HG02798 (cell line): ENCODE data around the gene FOXF2.
"Not testable (repeated sequence)": the region's sequence is repeated elsewhere in the genome, so short reads cannot be mapped to it uniquely, and the experiment has no call there.

Source experiments
- ATAC-seq: cut with Tn5 transposase; IDR thresholded peaks from one replicate; pipeline ENCODE4 v1.9.1; 2021; ENCODE audit warnings: mild to moderate bottlenecking; ENCODE audit not compliant: unreplicated experiment, poor library complexity

FOXF2 gene

GRCh38 chr6:1389369-1390132, at the start of gene FOXF2:
Gene FOXF2 (plus strand): TSS chr6:1389576. CDS start chr6:1389948, 372 bp downstream.
- ATAC-seq, result no peak

GRCh38 chr6:1346101-1346500, 43.3 kb upstream of the FOXF2 start:
- no peak for ATAC-seq

- no peak for ATAC-seq
Measured at GRCh38 chr6:1346558-1347091, 42.8 kb upstream of the FOXF2 start.

GRCh38 chr6:1347161-1347560, 42.2 kb upstream of the FOXF2 start:
- ATAC-seq, result no peak

GRCh38 chr6:1348675-1349074, 40.7 kb upstream of the FOXF2 start:
- no peak for ATAC-seq

- ATAC-seq, result no peak
Measured at GRCh38 chr6:1349655-1350054, 39.7 kb upstream of the FOXF2 start.

- ATAC-seq, result no peak
Measured at GRCh38 chr6:1351381-1352008, 37.9 kb upstream of the FOXF2 start.

- ATAC-seq, result not testable (repeated sequence)
Measured at GRCh38 chr6:1355068-1355467, 34.3 kb upstream of the FOXF2 start.

- ATAC-seq, result not testable (repeated sequence)
Measured at GRCh38 chr6:1361717-1362116, 27.7 kb upstream of the FOXF2 start.

- ATAC-seq, result no peak
Measured at GRCh38 chr6:1362643-1363042, 26.7 kb upstream of the FOXF2 start.

- no peak for ATAC-seq
Measured at GRCh38 chr6:1363298-1363697, 26.1 kb upstream of the FOXF2 start.

- no peak for ATAC-seq
Measured at GRCh38 chr6:1363729-1364572, 25.4 kb upstream of the FOXF2 start.

- ATAC-seq, result no peak
Measured at GRCh38 chr6:1364791-1365190, 24.6 kb upstream of the FOXF2 start.

- no peak for ATAC-seq
Measured at GRCh38 chr6:1365686-1366085, 23.7 kb upstream of the FOXF2 start.

GRCh38 chr6:1367771-1368170, 21.6 kb upstream of the FOXF2 start:
- ATAC-seq, result no peak

- no peak for ATAC-seq
Measured at GRCh38 chr6:1368940-1369339, 20.4 kb upstream of the FOXF2 start.

GRCh38 chr6:1369695-1370094, 19.7 kb upstream of the FOXF2 start:
- ATAC-seq, result not testable (repeated sequence)

- ATAC-seq, result no peak
Measured at GRCh38 chr6:1371933-1372332, 17.4 kb upstream of the FOXF2 start.

- no peak for ATAC-seq
Measured at GRCh38 chr6:1372690-1373089, 16.7 kb upstream of the FOXF2 start.

- ATAC-seq, result no peak
Measured at GRCh38 chr6:1376653-1377052, 12.7 kb upstream of the FOXF2 start.

- no peak for ATAC-seq
Measured at GRCh38 chr6:1377526-1377925, 11.8 kb upstream of the FOXF2 start.
